RPMI7951 (cell line): Measurements from ENCODE around the gene PI4KA. TPM values are rescaled to one million over a fixed set of nuclear protein-coding genes. Genes with fewer than 3 reads are reported as not detected.
"Not testable (repeated sequence)": the region's sequence is repeated elsewhere in the genome, so short reads cannot be mapped to it uniquely, and the experiment has no call there.

Experiments used
- DNase-seq: peaks from one replicate; pipeline ENCODE4 v3.0.0-alpha.2; 2012; ENCODE audit warnings: low read depth
- total RNA-seq: library from RNA; depleted of rRNA; stranded (reverse); fragments of >200 nt; shearing (Covaris generic); gene quantifications from 2 replicates; pipeline ENCODE4 v1.2.3, GENCODE V29; 2014

PI4KA gene
- total RNA-seq, 1 experiment from 2014 or later, result 17.8 TPM

GRCh38 chr22:20847318-20847822, 11.2 kb downstream of the PI4KA start:
- no peak for DNase-seq

DNA sequence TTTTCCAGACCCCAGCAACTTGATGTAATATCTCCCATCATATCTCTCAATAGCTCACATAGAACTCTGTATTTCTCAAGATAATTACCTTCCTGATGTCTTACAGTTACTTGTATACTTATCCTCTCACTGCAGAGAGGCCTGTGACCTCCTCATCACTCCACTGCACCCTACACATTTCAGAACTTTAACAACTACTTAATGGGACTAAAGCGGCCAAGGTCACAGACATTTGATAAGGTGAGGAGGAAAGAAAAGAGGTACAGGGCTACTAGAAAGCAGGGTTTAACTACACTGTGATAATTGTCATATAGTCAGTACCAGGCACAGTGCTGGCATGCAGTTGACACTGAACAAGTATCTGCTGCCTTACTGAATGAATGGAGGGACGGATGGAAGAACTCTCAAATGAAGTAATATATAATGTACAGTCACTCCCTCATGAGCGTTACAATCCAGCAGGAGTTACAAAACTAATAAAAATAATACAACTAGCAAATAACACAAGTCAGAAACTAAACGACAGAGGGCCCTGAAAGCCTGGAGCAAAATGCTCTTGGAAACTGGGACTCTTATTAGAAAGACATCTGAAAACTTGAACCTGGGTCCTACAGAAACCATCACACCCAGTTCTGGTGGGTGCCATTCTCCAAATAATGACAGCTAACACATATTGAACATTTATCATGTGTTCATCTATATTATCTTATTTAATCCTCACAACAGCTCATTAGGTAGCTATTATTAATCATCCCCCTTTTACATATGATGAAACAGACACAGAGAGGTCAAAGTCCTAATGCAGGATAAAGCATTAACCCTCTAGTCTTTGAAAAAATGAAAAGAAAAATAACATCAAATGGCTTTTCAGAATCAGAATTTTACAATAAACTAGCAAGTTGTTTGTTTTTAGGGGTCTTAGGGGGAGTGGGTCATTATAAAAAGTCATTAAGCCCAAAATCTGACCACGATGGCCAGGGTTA, 14.3 kb downstream of the PI4KA start:
- DNase-seq, result no peak

GRCh38 chr22:20843501-20843900, 15.1 kb downstream of the PI4KA start:
- DNase-seq, result no peak

GRCh38 chr22:20840646-20841371, 17.8 kb downstream of the PI4KA start:
- DNase-seq, result no peak

- DNase-seq, result no peak
Measured at GRCh38 chr22:20839837-20840645, 18.6 kb downstream of the PI4KA start.

- DNase-seq, result not testable (repeated sequence)
Measured at GRCh38 chr22:20839354-20839753, 19.3 kb downstream of the PI4KA start.

DNA sequence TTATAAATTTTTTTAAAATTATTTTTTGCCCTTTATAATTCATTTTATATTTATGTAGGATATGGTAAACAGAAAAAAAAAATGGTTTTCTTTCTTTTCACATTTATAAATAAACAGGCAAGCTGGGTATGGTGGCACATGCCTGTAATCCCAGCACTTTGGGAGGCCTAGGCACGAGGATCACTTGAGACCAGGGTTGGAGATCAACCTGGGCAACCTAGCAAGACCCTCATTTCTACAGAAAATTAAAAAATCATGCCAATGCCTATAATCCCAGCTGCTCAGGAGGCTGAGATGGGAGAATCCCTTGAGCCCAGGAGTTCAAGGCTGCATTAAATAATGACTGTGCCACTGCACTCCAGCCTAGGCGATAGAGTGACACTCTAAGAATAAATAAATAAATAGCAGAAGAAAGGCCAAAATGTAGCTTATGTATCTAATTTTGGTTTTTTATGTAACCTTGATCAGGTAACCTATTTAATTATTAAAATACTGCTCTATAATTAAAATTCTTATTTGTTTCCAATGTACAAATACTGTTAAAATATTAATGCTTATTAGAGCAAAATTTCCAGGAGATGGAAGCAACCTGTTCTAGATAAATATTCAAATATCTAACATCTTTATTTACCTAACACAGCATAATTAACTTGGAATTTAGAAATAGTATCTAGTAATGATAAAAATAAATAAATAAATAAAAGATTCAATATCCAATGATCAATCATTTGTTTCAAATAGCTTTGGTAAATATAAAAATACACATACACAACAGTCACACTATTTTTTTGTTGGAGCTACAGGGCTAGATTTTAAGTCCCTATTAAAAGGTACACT, 21.4 kb downstream of the PI4KA start:
- no peak for DNase-seq

DNA sequence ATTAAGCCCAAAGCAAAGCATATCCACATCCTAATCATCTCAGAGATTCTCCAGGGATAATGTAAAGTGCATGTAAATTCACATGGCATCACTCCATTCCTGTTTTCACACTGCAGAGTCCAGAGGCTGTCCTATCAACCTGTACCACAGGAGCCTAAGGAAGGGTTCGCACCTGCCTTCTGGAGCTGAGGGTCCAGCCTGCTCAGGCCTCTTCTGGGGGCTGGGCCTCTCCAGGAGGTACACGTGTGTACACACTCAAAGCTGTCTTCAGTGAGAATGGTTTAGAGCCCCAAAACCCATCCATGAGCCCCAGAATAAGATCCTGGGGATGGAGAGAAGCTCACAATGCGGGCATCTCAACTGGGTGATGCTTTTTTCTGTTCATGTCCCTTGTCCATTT, 23.9 kb downstream of the PI4KA start:
- no peak for DNase-seq

DNA sequence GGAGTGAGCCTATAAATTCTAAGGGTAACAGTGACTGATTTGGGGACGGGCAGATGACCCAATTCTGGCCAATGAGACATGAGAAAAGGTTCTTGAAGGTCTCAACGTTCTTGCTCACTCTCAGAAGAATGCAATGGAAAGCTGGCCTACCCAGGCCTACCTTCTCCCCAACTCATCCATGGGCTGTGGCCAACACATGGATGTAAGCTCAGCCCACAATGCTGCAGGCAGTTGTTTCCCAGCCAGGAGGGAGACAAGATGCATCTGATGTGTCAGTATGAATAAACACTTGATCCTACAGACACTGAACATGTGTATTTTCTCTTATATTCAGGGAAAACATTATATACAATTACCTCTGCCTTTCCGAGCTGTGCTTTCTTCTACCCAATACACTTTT, 24.4 kb downstream of the PI4KA start:
- DNase-seq, result no peak

GRCh38 chr22:20833225-20833665, 25.4 kb downstream of the PI4KA start:
- DNase-seq, result no peak

- DNase-seq, result no peak
Measured at GRCh38 chr22:20829491-20830134, 29.0 kb downstream of the PI4KA start.

- DNase-seq, result not testable (repeated sequence)
Measured at GRCh38 chr22:20826373-20827152, 32.0 kb downstream of the PI4KA start.

GRCh38 chr22:20825624-20826023, 33.0 kb downstream of the PI4KA start:
- no peak for DNase-seq

DNA sequence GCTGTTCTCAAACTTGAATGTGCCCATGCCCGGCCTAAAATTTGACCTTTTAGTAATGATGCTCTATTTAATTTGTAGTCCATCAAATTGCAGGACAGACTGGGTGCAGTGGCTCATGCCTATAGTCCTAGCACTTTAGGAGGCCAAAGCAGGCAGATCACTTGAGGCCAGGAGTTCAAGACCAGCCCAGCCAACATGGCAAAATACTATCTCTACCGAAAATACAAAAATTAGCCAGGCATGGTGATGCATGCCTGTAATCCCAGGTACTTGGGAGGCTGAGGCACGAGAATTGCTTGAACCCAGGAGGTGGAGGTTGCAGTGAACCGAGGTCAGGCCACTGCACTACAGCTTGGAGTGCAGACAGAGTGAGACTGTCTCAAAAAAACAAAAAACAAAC, 33.4 kb downstream of the PI4KA start:
- not testable (repeated sequence) for DNase-seq

DNA sequence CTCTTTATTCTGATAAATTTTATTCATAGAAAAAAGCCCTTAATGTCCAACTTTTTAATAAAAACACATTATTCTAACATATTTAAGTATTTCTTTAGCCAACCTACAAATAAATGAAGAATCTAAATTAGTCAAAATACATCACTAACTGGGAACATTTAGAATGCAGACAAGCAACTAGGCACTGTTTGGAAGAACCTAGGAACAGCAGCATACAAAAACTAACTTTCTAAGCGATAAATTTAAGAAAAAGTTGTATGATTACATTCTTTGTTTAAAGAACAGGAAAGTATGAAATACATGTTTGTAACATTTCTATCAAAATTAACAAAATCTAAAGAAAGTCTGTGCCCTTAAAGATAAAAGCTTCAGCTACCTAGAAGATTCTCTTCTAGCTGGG, 35.3 kb downstream of the PI4KA start:
- no peak for DNase-seq

- no peak for DNase-seq
Measured at GRCh38 chr22:20822240-20822639, 36.4 kb downstream of the PI4KA start.

DNA sequence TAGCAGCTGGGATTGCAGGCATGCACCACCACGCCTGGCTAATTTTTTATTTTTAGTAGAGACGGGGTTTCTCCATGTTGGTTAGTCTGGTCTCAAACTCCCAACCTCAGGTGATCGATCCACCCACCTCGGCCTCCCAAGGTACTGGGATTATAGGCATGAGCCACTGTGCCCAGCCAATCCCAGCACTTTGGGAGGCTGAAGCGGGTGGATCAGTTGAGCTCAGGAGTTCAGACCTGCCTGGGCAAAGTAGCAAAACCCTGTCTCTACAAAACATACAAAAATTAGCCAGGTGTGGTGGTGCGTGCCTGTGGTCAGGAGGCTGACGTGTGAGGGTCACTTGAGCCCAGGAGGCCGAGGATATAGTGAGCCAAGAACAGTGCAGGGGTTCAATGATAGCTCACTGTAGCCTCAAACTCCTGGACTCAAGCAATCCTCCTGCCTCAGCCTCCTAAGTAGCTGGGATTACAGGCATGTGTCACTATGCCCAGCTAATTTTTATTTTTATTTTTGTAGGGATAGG, 36.8 kb downstream of the PI4KA start:
- DNase-seq, result not testable (repeated sequence)

DNA sequence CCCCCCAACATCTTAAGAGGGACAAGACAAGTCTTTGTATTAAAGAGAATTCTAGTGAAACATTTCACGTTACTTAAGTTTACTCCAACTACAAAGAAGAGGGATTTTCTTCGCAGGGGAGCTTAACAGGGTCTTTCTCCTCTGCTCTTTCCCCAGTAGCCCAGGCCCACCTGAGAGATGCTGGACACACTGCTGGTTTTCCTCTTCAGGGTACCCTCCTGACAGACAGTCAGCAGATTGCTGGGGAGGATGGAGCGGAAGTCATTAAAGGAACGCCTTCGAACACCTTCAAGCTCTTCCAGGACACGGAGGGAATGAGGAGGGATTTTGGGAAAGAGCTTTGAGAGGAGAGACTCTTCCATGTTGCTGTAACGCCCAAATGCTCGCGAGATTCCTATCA, 39.1 kb downstream of the PI4KA start:
- no peak for DNase-seq

DNA sequence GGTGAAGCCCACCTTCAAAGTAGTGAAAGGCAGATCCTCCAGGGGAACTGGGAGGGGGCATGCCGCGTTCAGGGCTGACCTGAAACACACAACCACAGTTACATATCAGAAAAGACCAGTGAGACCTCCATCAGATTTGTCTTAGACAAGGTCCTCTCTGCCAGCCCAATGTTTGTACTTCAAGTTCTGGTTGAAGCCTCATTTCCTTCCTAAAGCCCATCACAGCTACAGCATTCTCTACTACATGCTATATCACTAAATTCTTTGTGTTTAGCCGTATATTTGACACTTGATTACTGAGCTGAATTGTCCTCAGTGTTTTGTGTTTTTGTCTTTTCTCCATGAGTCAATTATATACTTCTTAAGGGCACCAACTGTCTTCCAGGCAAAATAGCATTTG, 40.1 kb downstream of the PI4KA start:
- no peak for DNase-seq
